Thoracic aorta (tissue), 2 donors: ENCODE measurements around the gene FNDC3B. TPM values are rescaled to one million over a fixed set of nuclear protein-coding genes. Genes with fewer than 3 reads are reported as not detected.
A peak's percentile ranks its signal among the peaks of the same experiment; 100 is the strongest.

Source experiments
- ATAC-seq: fragments of 150-250 bp; one replicate; pipeline ENCODE4 v1.8.0; 2017; ENCODE audit warnings: low read depth; ENCODE audit not compliant: insufficient number of reproducible peaks, low FRiP score
- DNase-seq: peaks from one replicate; pipeline ENCODE4 v3.0.0-alpha.2; 2020; ENCODE audit warnings: low spot score
- H3K27ac ChIP-seq, 2 donors: fragments of 200-600 bp; sonication (generic); 1 replicate in 1 of 2; 2 replicates in 1 of 2; pipeline ENCODE4 v1.5.1; 2016; ENCODE audit warnings: mild to moderate bottlenecking in 2 of 2, moderate library complexity in 2 of 2
- H3K27me3 ChIP-seq: fragments of 200-600 bp; sonication (generic); replicated peaks from 2 replicates; pipeline ENCODE4 v1.6.0; 2016; ENCODE audit warnings: mild to moderate bottlenecking; ENCODE audit not compliant: insufficient read depth
- H3K36me3 ChIP-seq: fragments of 200-600 bp; sonication (generic); one replicate; pipeline ENCODE4 v1.5.1; 2016
- H3K4me1 ChIP-seq, 2 donors: fragments of 200-600 bp; sonication (generic); 1 replicate in 1 of 2; 2 replicates in 1 of 2; pipeline versions ENCODE4 v1.5.1 to v1.6.0; 2016; ENCODE audit warnings: low read depth in 2 of 2, mild to moderate bottlenecking in 1 of 2; ENCODE audit not compliant: control insufficient read depth in 1 of 2
- H3K4me3 ChIP-seq: fragments of 200-600 bp; sonication (generic); 2 replicates; pipeline ENCODE4 v1.5.1; 2016; ENCODE audit warnings: mild to moderate bottlenecking
- H3K9me3 ChIP-seq: fragments of 200-600 bp; sonication (generic); 2 replicates; pipeline ENCODE4 v1.5.1; 2016
- CTCF ChIP-seq: fragments of 200-600 bp; sonication (generic); IDR thresholded peaks from one replicate; pipeline ENCODE4 v1.5.1; 2019; ENCODE audit warnings: antibody characterized with exemption
- total RNA-seq, 2 donors: library from RNA; depleted of rRNA; stranded (reverse); fragments of >200 nt; gene quantifications; one replicate each; pipeline versions ENCODE4 v1.1.0 to v1.2.3, GENCODE V29; 2016

Gene FNDC3B
- total RNA-seq, 2 donors from 2014 or later = 113 to 163 TPM

- no peaks in the 10 kb centered on the region for H3K36me3 ChIP-seq
- ATAC-seq = no peak
- no peak overlapping the region for H3K4me3 ChIP-seq
- peaks cover 23 to 37% of the 10 kb centered on the region in 2 donors for H3K4me1 ChIP-seq
- no peak for TF ChIP-seq CTCF
- no peaks in the 10 kb centered on the region for H3K27me3 ChIP-seq
- DNase-seq = no peak
- no peaks in the 10 kb centered on the region for H3K9me3 ChIP-seq
- H3K27ac ChIP-seq = no peak overlapping the region
Observed at GRCh38 chr3:172197344-172197743, 158.0 kb downstream of the FNDC3B start.

- no peak overlapping the region for H3K27ac ChIP-seq
- no peak overlapping the region for H3K4me3 ChIP-seq
- no peaks in the 10 kb centered on the region for H3K36me3 ChIP-seq
- H3K4me1 ChIP-seq = peaks cover 33 to 48% of the 10 kb centered on the region in 2 donors
- no peaks in the 10 kb centered on the region for H3K9me3 ChIP-seq
- no peak for DNase-seq
- no peak for ATAC-seq
- TF ChIP-seq CTCF = no peak
- no peaks in the 10 kb centered on the region for H3K27me3 ChIP-seq
Observed at GRCh38 chr3:172198428-172198827, 159.1 kb downstream of the FNDC3B start.

- DNase-seq (no peak), ATAC-seq (no peak)
- Histone ChIP-seq H3K27ac (no peak overlapping the region), H3K27me3 (no peaks in the 10 kb centered on the region), H3K4me1 (peaks cover 41 to 56% of the 10 kb centered on the region in 2 donors), H3K36me3 (no peaks in the 10 kb centered on the region), H3K4me3 (no peak overlapping the region), H3K9me3 (no peaks in the 10 kb centered on the region)
- no peak for TF ChIP-seq CTCF
Observed at GRCh38 chr3:172199850-172200369, 160.5 kb downstream of the FNDC3B start.

GRCh38 chr3:172201136-172201869, 161.9 kb downstream of the FNDC3B start:
- no peak for TF ChIP-seq CTCF
- Histone ChIP-seq H3K27me3 (no peaks in the 10 kb centered on the region), H3K4me1 (peaks cover 41 to 62% of the 10 kb centered on the region in 2 donors), H3K4me3 (peak overlapping the region; percentile 37), H3K9me3 (no peaks in the 10 kb centered on the region), H3K36me3 (no peaks in the 10 kb centered on the region), H3K27ac (peak overlapping the region; percentile 82 to 85)
- peak; percentile 73 for ATAC-seq
- DNase-seq = no peak

- Histone ChIP-seq H3K9me3 (no peaks in the 10 kb centered on the region), H3K4me3 (peak overlapping the region; percentile 24), H3K27ac (peak overlapping the region; percentile 82 to 85), H3K27me3 (no peaks in the 10 kb centered on the region), H3K4me1 (peaks cover 41 to 65% of the 10 kb centered on the region in 2 donors), H3K36me3 (no peaks in the 10 kb centered on the region)
- no peak for TF ChIP-seq CTCF
- peak; percentile 85 for ATAC-seq
- DNase-seq = no peak
Observed at GRCh38 chr3:172201870-172202236, 162.5 kb downstream of the FNDC3B start.
